ENCODE results near the gene SLC2A4RG. TPM values are rescaled to one million over a fixed set of nuclear protein-coding genes. Genes with fewer than 3 reads are reported as not detected.

SLC2A4RG gene
- total and polyA plus RNA-seq, 2 of the 13 experiments (the other 11 are each of a cell fraction or from before 2014, with no cell fraction given): 91.4 to 95.9 TPM

DNA sequence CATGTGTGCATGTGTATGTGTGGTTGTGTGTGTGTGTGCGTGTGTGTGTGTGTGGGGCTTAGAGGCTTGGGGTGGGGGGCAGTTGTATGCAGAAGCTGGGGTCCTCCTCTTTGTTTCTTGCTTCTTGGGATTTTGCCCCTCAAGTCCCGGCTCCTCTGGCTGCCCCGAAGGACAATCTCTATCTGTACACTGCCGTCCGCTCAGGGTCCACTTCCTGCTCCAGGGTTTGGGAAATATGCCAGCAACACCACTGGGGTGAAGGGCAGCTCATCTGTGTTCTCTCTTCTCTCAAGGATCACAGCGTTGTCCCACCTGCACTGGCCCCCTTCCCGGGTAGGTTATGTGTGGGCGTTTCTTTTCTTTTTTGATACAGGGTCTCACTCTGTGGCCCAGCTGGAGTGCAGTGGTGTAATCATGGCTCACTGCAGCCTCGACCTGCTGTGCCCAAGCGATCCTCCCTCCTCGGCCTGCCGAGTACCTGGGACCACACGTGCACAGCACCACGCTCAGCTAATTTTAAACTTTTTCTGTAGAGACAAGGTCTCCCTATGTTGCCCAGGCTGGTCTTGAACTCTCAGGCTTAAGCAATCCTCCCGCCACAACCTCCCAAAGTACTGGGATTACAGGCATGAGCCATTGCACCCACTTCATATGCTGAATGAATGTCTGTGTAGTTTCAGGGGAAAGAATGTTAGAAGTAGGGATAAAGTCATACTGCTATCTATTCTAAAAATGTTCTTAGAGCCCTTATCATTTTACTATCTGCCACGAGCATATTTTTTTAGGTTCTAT lies 25.7 kb downstream of the SLC2A4RG start (continued):
- TF ChIP-seq TRIM22 (IDR thresholded peaks at IDR 0.05) (no peak), KLF16 (CRISPR knock-in tag; IDR thresholded peaks at IDR 0.05) (no peak), ZFYVE20 (CRISPR knock-in tag; IDR thresholded peaks at IDR 0.05; ENCODE audit: borderline replicate concordance, low read depth) (no peak), ZNF615 (CRISPR knock-in tag; IDR thresholded peaks at IDR 0.05; ENCODE audit: borderline replicate concordance) (no peak), ZNF496 (CRISPR knock-in tag; IDR thresholded peaks at IDR 0.05; ENCODE audit: insufficient replicate concordance) (no peak), ETV6 (CRISPR knock-in tag; conservative IDR thresholded peaks at IDR 0.05) (no peak), SMYD3 (CRISPR knock-in tag; IDR thresholded peaks at IDR 0.05) (no peak), HOXA7 (CRISPR knock-in tag; IDR thresholded peaks at IDR 0.05) (no peak), MNT (IDR thresholded peaks at IDR 0.05) (no peak), ZNF354B (CRISPR knock-in tag; IDR thresholded peaks at IDR 0.05) (no peak), ASH2L (IDR thresholded peaks at IDR 0.05; ENCODE audit: insufficient read length, low read depth, low read length) (peak; percentile 25), FOXO4 (CRISPR knock-in tag; conservative IDR thresholded peaks at IDR 0.05) (no peak), ATF5 (CRISPR knock-in tag; IDR thresholded peaks at IDR 0.05; ENCODE audit: low read depth) (no peak), HNF4A (CRISPR knock-in tag; IDR thresholded peaks at IDR 0.05) (peak; percentile 89), ZFP90 (CRISPR knock-in tag; IDR thresholded peaks at IDR 0.05; ENCODE audit: borderline replicate concordance) (no peak), SPEN (CRISPR knock-in tag; IDR thresholded peaks at IDR 0.05; ENCODE audit: low read depth) (no peak)
- TF ChIP-seq, protein P1, sequence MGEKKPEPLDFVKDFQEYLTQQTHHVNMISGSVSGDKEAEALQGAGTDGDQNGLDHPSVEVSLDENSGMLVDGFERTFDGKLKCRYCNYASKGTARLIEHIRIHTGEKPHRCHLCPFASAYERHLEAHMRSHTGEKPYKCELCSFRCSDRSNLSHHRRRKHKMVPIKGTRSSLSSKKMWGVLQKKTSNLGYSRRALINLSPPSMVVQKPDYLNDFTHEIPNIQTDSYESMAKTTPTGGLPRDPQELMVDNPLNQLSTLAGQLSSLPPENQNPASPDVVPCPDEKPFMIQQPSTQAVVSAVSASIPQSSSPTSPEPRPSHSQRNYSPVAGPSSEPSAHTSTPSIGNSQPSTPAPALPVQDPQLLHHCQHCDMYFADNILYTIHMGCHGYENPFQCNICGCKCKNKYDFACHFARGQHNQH (CRISPR knock-in tag; IDR thresholded peaks at IDR 0.05): peak; percentile 41
- TF ChIP-seq, protein P2, sequence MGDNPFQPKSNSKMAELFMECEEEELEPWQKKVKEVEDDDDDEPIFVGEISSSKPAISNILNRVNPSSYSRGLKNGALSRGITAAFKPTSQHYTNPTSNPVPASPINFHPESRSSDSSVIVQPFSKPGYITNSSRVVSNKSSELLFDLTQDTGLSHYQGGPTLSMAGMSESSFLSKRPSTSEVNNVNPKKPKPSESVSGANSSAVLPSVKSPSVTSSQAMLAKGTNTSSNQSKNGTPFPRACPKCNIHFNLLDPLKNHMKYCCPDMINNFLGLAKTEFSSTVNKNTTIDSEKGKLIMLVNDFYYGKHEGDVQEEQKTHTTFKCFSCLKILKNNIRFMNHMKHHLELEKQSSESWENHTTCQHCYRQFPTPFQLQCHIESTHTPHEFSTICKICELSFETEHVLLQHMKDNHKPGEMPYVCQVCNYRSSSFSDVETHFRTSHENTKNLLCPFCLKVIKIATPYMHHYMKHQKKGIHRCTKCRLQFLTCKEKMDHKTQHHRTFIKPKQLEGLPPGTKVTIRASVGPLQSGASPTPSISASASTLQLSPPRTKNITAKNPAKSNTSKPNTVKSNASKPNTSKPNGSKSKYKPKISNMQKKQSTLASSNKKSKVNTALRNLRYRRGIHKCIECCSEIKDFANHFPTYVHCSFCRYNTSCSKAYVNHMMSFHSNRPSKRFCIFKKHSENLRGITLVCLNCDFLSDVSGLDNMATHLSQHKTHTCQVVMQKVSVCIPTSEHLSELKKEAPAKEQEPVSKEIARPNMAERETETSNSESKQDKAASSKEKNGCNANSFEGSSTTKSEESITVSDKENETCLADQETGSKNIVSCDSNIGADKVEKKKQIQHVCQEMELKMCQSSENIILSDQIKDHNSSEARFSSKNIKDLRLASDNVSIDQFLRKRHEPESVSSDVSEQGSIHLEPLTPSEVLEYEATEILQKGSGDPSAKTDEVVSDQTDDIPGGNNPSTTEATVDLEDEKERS (CRISPR knock-in tag; IDR thresholded peaks at IDR 0.05): peak; percentile 69; the same call in 1 of the 2 replicates

Data from HepG2 (cell line).